Measurements from ENCODE around the gene SPATA12.

GRCh38 chr3:57041674-57042073 lies 18.8 kb upstream of the SPATA12 start:
- TF ChIP-seq, protein P1, sequence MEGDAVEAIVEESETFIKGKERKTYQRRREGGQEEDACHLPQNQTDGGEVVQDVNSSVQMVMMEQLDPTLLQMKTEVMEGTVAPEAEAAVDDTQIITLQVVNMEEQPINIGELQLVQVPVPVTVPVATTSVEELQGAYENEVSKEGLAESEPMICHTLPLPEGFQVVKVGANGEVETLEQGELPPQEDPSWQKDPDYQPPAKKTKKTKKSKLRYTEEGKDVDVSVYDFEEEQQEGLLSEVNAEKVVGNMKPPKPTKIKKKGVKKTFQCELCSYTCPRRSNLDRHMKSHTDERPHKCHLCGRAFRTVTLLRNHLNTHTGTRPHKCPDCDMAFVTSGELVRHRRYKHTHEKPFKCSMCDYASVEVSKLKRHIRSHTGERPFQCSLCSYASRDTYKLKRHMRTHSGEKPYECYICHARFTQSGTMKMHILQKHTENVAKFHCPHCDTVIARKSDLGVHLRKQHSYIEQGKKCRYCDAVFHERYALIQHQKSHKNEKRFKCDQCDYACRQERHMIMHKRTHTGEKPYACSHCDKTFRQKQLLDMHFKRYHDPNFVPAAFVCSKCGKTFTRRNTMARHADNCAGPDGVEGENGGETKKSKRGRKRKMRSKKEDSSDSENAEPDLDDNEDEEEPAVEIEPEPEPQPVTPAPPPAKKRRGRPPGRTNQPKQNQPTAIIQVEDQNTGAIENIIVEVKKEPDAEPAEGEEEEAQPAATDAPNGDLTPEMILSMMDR (conservative IDR thresholded peaks at IDR 0.05; ENCODE audit: low read length), result no peak
- TF ChIP-seq EZH2phosphoT487 (IDR thresholded peaks at IDR 0.05; ENCODE audit: borderline replicate concordance), result no peak
